Measurements from ENCODE around the gene PTPRG. TPM values are rescaled to one million over a fixed set of nuclear protein-coding genes. Genes with fewer than 3 reads are reported as not detected.

PTPRG gene
- total RNA-seq, 2 experiments from 2014 or later, result 0.13 to 0.70 TPM

DNA sequence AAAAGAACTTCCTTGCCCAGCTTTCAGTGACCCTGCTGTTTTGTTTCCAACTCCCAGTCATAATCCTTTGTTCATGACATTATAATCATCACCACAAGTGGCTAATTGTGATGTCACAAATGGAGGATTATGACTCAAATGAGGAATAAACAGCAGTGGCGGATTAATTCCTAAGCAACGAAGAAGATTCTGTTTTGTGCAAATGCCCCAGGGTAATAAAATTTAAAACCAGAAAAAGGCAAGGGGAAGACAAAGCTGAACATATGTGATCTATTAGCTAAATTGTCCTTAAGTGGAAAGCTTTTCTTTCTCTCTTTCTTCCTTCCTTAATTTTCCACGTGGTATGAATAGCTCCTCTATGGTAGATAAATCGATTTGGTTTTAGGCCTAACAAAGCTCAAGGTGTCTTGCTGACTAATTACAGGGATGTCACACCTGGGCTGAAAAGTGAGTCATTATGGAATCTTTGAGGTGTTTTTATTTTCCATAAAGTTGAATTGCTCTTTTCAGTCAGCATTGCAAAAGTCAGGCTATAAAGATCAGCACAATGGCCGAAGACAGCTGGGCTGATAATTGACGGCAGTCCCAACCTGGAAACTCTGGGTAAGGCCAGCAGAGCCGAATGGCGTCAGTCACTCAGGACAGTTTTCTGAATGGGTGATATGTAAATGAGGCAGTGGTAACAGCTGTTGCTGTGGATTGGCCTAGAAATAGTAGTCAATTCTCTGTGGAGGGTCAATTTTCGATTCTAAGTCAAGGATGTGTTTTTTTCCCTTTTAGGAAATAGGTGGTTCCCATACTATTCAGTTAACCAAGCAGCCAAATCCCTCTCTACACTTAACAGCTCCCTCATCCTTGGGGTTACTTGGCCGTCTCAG lies 121.5 kb downstream of the PTPRG start:
- H3K27ac ChIP-seq (ENCODE audit: low read depth, low read length, poor library complexity, severe bottlenecking), result no peak overlapping the region
- H3K36me3 ChIP-seq (ENCODE audit: insufficient read depth, low read length), result no peaks in the 10 kb centered on the region
- H3K4me2 ChIP-seq (ENCODE audit: low read length), result no peak overlapping the region
- DNase-seq (ENCODE audit: low spot score), result no peak
- H3K9me3 ChIP-seq (ENCODE audit: low read length), result no peaks in the 10 kb centered on the region
- no peak overlapping the region for H3K4me3 ChIP-seq (ENCODE audit: low read depth, low read length, poor library complexity, severe bottlenecking)
- ChIA-PET POLR2A (interaction anchor here (1.8 to 1.9 kb wide), 2 partner anchors 21 kb away, joined by 3 to 4 read pairs; no protein-coding TSS in a partner anchor), CTCF (ENCODE audit: unreplicated experiment) (no interaction called here)
- no peaks in the 10 kb centered on the region for H3K4me1 ChIP-seq (ENCODE audit: insufficient read depth, low read length, poor library complexity, severe bottlenecking)
- TF ChIP-seq CTCF (conservative IDR thresholded peaks at IDR 0.05; ENCODE audit: low read length), result no peak
- TF ChIP-seq EZH2phosphoT487 (IDR thresholded peaks at IDR 0.05; ENCODE audit: borderline replicate concordance, low read depth, low read length), result no peak
- no peak overlapping the region for H2AFZ ChIP-seq (ENCODE audit: low read length)
- intact Hi-C loops (cut with micrococcal nuclease; ENCODE audit: unreplicated experiment), result no loop called here
- no peaks in the 10 kb centered on the region for H3K79me2 ChIP-seq (ENCODE audit: insufficient read depth, low read depth, low read length)
- BruUV-seq (replicated peaks), result no TSS peak
- no peaks in the 10 kb centered on the region for H3K9me2 ChIP-seq (ENCODE audit: insufficient read depth, low read length)
- H4K20me1 ChIP-seq (ENCODE audit: insufficient read depth, low read length), result no peaks in the 10 kb centered on the region

GRCh38 chr3:61683549-61684236 lies 122.3 kb downstream of the PTPRG start:
- no peaks in the 10 kb centered on the region for H4K20me1 ChIP-seq (ENCODE audit: insufficient read depth, low read length)
- H3K36me3 ChIP-seq (ENCODE audit: insufficient read depth, low read length), result no peaks in the 10 kb centered on the region
- H3K79me2 ChIP-seq (ENCODE audit: insufficient read depth, low read depth, low read length), result no peaks in the 10 kb centered on the region
- no peaks in the 10 kb centered on the region for H3K4me1 ChIP-seq (ENCODE audit: insufficient read depth, low read length, poor library complexity, severe bottlenecking)
- no peaks in the 10 kb centered on the region for H3K9me3 ChIP-seq (ENCODE audit: low read length)
- ChIA-PET POLR2A (interaction anchor here (0.5 to 1.9 kb wide), 3 partner anchors 20 to 24 kb away, joined by 3 to 4 read pairs (median 3); no protein-coding TSS in a partner anchor), CTCF (ENCODE audit: unreplicated experiment) (no interaction called here)
- no peak for DNase-seq (ENCODE audit: low spot score)
- H3K27ac ChIP-seq (ENCODE audit: low read depth, low read length, poor library complexity, severe bottlenecking), result no peak overlapping the region
- H3K9me2 ChIP-seq (ENCODE audit: insufficient read depth, low read length), result no peaks in the 10 kb centered on the region
- no peak overlapping the region for H3K4me2 ChIP-seq (ENCODE audit: low read length)
- intact Hi-C loops (cut with micrococcal nuclease; ENCODE audit: unreplicated experiment), result no loop called here
- no TSS peak for BruUV-seq (replicated peaks)
- no peak overlapping the region for H3K4me3 ChIP-seq (ENCODE audit: low read depth, low read length, poor library complexity, severe bottlenecking)
- TF ChIP-seq EZH2phosphoT487 (IDR thresholded peaks at IDR 0.05; ENCODE audit: borderline replicate concordance, low read depth, low read length), result no peak
- TF ChIP-seq CTCF (conservative IDR thresholded peaks at IDR 0.05; ENCODE audit: low read length), result no peak
- no peak overlapping the region for H2AFZ ChIP-seq (ENCODE audit: low read length)
